ENCODE measurements around the gene ST3GAL3. TPM values are rescaled to one million over a fixed set of nuclear protein-coding genes. Genes with fewer than 3 reads are reported as not detected.

Gene ST3GAL3
- total and polyA plus RNA-seq, 2 experiments from 2014 or later = 4.5 to 7.0 TPM

- Histone ChIP-seq H3K36me3 (ENCODE audit: insufficient read depth) (no peaks in the 10 kb centered on the region), H2AFZ (no peak overlapping the region), H3K4me3 (no peak overlapping the region), H3K9me2 (ENCODE audit: insufficient read depth) (no peaks in the 10 kb centered on the region), H3K27me3 (ENCODE audit: insufficient read depth) (no peaks in the 10 kb centered on the region), H4K20me1 (replicated peaks; ENCODE audit: insufficient read depth) (no peaks in the 10 kb centered on the region; the same call in 1 of the 2 replicates), H3K4me2 (no peak overlapping the region), H3K4me1 (ENCODE audit: insufficient read depth) (peaks cover 3% of the 10 kb centered on the region; the same call in 1 of the 2 replicates), H3K79me2 (replicated peaks; ENCODE audit: insufficient read depth) (peaks cover 4% of the 10 kb centered on the region; the same call in 1 of the 2 replicates), H3F3A (replicated peaks; ENCODE audit: low read depth) (no peaks in the 10 kb centered on the region), H3K27ac (ENCODE audit: low read depth) (no peak overlapping the region)
- ATAC-seq (no peak), DNase-seq (ENCODE audit: low spot score) (no peak)
- no peaks in the 10 kb centered on the region; the same call in 2 of the 3 replicates for H3K36me3 Mint-ChIP-seq (ENCODE audit: low read depth)
- H3K9me3 Mint-ChIP-seq = no peaks in the 10 kb centered on the region
- H3K4me1 Mint-ChIP-seq = peaks cover 21% of the 10 kb centered on the region
- no peak overlapping the region for H3K4me3 Mint-ChIP-seq
- H3K27me3 Mint-ChIP-seq (ENCODE audit: insufficient read depth, low read depth, poor library complexity) = peaks cover 7% of the 10 kb centered on the region
- no peak overlapping the region for H3K27ac Mint-ChIP-seq
- TF ChIP-seq ZNF114 (CRISPR knock-in tag; IDR thresholded peaks at IDR 0.05) = no peak
- TF ChIP-seq, protein P1, sequence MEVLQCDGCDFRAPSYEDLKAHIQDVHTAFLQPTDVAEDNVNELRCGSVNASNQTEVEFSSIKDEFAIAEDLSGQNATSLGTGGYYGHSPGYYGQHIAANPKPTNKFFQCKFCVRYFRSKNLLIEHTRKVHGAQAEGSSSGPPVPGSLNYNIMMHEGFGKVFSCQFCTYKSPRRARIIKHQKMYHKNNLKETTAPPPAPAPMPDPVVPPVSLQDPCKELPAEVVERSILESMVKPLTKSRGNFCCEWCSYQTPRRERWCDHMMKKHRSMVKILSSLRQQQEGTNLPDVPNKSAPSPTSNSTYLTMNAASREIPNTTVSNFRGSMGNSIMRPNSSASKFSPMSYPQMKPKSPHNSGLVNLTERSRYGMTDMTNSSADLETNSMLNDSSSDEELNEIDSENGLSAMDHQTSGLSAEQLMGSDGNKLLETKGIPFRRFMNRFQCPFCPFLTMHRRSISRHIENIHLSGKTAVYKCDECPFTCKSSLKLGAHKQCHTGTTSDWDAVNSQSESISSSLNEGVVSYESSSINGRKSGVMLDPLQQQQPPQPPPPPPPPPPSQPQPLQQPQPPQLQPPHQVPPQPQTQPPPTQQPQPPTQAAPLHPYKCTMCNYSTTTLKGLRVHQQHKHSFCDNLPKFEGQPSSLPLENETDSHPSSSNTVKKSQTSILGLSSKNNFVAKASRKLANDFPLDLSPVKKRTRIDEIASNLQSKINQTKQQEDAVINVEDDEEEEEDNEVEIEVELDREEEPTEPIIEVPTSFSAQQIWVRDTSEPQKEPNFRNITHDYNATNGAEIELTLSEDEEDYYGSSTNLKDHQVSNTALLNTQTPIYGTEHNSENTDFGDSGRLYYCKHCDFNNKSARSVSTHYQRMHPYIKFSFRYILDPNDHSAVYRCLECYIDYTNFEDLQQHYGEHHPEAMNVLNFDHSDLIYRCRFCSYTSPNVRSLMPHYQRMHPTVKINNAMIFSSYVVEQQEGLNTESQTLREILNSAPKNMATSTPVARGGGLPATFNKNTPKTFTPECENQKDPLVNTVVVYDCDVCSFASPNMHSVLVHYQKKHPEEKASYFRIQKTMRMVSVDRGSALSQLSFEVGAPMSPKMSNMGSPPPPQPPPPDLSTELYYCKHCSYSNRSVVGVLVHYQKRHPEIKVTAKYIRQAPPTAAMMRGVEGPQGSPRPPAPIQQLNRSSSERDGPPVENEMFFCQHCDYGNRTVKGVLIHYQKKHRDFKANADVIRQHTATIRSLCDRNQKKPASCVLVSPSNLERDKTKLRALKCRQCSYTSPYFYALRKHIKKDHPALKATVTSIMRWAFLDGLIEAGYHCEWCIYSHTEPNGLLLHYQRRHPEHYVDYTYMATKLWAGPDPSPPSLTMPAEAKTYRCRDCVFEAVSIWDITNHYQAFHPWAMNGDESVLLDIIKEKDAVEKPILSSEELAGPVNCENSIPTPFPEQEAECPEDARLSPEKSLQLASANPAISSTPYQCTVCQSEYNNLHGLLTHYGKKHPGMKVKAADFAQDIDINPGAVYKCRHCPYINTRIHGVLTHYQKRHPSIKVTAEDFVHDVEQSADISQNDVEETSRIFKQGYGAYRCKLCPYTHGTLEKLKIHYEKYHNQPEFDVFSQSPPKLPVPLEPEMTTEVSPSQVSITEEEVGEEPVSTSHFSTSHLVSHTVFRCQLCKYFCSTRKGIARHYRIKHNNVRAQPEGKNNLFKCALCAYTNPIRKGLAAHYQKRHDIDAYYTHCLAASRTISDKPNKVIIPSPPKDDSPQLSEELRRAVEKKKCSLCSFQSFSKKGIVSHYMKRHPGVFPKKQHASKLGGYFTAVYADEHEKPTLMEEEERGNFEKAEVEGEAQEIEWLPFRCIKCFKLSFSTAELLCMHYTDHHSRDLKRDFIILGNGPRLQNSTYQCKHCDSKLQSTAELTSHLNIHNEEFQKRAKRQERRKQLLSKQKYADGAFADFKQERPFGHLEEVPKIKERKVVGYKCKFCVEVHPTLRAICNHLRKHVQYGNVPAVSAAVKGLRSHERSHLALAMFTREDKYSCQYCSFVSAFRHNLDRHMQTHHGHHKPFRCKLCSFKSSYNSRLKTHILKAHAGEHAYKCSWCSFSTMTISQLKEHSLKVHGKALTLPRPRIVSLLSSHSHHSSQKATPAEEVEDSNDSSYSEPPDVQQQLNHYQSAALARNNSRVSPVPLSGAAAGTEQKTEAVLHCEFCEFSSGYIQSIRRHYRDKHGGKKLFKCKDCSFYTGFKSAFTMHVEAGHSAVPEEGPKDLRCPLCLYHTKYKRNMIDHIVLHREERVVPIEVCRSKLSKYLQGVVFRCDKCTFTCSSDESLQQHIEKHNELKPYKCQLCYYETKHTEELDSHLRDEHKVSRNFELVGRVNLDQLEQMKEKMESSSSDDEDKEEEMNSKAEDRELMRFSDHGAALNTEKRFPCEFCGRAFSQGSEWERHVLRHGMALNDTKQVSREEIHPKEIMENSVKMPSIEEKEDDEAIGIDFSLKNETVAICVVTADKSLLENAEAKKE (CRISPR knock-in tag; IDR thresholded peaks at IDR 0.05) = no peak
Measured at GRCh38 chr1:43951021-43951985, 244.0 kb downstream of the ST3GAL3 start.

Measured in GM23338 (cell line).